HG03025 (cell line): ENCODE results near the gene HK3.

Experiments
- ATAC-seq: cut with Tn5 transposase; IDR thresholded peaks from one replicate; pipeline ENCODE4 v1.9.1; 2021; ENCODE audit warnings: mild to moderate bottlenecking, moderate library complexity; ENCODE audit not compliant: unreplicated experiment, low FRiP score

The HK3 gene, protein sequence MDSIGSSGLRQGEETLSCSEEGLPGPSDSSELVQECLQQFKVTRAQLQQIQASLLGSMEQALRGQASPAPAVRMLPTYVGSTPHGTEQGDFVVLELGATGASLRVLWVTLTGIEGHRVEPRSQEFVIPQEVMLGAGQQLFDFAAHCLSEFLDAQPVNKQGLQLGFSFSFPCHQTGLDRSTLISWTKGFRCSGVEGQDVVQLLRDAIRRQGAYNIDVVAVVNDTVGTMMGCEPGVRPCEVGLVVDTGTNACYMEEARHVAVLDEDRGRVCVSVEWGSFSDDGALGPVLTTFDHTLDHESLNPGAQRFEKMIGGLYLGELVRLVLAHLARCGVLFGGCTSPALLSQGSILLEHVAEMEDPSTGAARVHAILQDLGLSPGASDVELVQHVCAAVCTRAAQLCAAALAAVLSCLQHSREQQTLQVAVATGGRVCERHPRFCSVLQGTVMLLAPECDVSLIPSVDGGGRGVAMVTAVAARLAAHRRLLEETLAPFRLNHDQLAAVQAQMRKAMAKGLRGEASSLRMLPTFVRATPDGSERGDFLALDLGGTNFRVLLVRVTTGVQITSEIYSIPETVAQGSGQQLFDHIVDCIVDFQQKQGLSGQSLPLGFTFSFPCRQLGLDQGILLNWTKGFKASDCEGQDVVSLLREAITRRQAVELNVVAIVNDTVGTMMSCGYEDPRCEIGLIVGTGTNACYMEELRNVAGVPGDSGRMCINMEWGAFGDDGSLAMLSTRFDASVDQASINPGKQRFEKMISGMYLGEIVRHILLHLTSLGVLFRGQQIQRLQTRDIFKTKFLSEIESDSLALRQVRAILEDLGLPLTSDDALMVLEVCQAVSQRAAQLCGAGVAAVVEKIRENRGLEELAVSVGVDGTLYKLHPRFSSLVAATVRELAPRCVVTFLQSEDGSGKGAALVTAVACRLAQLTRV

DNA sequence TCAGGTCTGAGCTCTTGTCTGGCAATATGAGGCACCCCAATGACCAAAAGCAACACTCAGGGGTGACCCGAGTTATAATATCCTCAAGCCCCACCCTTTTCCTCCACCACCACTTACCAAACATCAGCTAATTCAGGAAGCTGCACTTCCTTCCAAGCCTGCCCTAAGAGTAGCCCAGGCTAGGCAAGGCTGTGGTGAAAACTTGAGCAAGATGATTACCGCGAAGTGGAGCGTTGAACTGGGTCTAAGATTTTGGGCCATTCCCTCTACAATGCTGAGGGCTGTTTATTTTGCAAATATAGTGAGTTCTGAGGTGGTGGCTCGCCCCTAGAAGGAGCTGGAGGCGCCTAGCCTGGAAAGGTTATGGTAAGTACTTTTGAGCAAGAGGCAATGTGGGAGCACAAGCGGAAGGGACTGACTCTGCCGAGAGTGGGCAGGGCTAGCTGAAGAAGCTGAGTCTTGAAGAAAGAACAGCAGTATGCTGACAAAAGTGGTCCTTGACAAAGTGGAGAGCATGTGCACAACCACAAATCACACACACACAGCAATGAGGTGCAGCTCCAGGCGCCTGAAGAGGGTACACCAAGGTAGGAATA, at the start of gene HK3:
Gene HK3, minus strand, starts transcription at position 51 of the 596 bp plus-strand sequence. CDS start 3,187 bp downstream, outside the sequence.
- ATAC-seq: no peak

DNA sequence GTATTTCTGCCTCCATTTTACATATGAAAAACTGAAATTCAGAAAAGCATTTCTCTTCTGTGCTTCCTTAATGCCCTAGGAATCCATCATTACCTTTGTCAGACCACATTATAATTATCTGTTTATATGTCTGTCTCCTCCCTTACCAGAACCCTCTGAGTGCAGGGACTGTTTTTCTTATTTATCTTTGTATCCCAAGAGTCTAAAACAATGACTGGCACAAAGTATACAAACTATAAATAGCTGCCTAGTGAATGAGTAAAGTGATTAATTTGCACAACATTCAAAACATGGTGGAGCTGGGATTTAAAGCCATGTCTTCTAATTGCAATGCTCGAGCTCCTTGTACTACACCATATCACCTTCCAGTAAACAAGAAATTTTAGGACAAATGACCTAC, 49.3 kb upstream of the HK3 start:
- no peak for ATAC-seq

DNA sequence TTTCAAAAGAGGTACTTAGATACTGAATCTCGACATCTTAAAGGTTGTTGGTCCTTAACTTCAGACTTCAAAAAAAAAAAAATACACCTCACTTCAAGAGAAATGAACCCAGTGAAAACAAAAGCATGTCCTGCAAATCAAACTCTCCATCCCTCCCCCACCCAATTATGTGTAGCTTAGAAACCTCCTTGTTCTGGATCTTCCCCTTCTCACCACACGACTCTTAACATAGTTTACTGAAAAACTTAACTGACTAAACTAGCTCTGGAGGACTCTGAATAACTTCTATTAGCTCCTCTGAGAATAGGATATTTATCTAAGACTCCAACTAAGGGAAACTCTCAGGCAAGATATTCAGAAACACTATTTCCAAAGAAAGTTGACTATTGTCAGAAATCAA, 48.7 kb upstream of the HK3 start:
- ATAC-seq: no peak

DNA sequence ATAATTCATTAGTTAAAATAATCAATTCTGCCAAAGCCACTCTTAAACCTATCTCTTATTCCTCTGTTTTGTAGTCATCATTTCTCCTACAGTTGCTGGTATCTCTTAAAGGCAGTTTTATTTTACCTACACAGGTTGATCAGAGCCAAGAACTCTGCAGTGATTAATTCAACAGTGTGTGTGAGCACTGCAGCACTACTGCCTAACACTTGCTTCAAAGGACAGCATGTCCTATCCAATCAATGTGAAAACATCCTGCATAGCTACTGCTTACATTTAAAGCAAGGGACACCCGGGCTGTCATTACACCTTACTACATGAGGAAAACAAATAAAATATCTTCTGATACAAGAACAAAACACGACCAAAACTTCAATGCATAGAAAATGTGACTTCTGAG, 45.1 kb upstream of the HK3 start:
- no peak for ATAC-seq

DNA sequence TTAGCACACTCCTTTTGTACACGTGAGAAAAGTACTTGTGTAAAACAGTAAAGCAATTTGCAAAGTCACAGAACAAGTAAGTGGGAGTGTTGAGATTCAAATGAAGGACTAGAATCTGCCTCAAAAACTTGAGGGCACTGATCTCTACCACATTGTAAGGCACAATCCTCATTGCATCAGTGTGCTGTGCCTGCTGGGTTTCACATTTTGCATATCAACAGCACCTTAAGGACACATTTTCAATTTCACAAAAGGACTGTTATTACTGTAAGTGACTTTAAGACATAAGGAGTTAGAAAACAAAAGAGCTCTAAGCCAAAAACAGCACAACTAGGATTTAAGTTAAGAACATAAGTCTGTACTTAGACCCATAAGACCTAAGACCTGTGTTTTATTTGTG, 44.7 kb upstream of the HK3 start:
- no peak for ATAC-seq

DNA sequence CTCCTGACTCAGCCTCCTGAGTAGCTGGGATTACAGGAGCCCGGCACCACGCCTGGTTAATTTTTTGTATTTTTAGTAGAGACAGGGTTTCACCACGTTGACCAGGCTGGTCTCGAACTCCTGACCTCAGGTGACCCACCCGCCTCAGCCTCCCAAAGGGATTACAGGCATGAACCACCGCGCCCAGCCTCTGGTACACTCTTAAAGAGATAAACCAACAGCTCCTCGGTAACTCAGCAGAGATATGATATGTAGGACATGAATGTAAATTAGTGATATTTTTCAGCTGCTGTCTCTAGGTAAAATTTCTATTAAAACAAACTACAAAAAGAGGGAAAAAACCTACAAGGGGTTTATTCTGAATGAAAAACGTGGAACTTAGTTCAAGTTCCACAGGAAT, 42.8 kb upstream of the HK3 start:
- ATAC-seq: no peak

DNA sequence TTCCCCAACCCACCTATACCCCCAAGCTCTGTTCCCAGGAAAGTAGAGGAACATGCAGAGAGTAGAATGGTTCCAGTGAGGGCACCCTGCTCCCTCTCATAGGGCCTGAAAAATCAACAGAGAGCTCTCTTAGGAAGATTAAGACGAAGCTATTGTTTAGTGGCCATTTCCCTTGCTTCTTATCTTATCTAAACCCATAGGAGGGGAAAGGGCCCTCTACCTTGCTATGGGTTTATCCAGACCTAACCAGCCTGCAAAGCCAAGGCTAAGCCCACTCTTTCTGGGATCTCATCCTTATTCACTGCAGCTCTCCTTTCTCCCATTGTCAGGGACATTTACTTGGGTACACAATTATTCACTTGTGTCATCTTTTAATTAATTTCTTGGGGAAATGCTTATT, 39.3 kb upstream of the HK3 start:
- no peak for ATAC-seq

DNA sequence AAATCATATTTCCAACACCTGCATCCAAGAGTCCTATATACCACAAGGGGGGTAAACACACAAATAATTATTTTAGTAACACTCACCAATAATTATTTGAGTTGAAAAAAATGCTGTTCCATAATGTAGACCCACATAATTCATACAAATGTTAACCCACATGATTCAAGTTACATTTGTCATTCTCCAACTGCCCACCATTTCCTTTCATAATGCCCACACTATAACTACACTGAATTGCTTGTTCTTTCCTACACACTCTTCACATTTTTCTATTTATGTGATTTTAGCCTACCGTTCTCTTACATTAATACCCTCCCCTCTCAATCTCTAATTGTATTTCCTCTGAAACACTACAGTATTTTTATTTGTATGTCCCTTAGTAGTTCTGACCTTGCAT, 35.9 kb upstream of the HK3 start:
- no peak for ATAC-seq

DNA sequence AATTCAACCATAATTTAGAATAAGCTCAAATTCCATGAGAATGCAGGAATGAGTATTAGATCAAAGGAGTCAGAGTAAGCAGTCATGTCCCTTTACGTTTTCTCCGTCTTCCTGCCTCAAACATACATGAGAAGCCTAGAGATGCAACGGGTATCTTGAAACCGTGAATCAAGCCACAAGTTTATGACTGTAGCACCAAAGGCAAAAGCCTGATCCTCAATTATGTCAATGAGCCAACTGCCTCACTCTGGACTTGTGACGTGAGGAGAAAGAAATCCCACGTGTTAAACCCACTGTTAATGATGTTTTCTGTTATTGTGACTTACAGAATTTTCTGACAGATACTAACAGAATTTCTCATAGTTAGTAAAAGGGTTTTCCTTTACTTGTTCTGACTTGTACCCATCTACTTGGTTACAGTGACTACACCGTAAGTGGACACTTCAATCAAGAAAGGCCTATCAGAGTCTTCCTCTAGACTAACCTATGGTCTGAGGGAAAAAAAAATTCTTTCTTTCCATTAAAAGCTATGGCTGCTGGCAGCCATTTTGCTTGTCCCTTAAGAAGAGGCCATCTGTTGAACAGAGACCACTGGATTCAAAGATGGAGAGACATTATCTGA, 35.3 kb upstream of the HK3 start:
- no peak for ATAC-seq

DNA sequence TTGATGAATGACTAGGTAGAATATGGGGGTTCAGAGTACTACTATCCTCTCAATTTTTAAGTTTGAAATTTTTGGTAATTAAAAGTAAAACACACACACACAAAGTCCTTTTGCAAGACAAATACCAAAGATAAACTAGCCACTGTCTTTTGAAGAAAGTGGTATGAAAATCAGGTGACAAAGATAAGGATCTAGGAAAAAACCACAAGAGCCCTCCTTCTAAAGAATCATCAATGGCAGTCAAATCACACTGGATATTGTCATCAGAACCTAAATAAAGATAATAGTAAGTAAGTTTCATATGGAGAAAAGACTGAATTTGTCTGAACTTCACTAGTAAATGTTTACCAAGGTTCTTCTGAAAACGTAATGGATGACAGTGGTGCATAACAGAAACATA, 30.5 kb upstream of the HK3 start:
- ATAC-seq: no peak

DNA sequence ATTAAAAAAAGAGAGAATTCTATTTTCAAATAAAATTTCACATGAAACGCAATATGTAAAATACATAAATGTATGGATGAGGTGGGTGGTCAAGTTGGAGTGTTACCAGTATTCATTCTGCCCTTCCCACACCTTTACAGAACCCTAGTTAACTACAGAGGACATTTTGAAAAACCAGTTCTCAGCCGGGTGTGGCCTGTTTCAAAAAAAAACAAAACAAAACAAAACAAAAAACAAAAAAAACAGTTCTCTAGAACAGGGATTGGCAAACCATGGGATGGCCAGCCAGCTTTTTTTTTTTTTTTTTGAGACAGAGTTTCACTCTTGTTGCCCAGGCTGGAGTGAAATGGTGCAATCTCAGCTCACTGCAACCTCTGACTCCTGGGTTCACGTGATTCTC, 28.4 kb upstream of the HK3 start:
- no peak for ATAC-seq

DNA sequence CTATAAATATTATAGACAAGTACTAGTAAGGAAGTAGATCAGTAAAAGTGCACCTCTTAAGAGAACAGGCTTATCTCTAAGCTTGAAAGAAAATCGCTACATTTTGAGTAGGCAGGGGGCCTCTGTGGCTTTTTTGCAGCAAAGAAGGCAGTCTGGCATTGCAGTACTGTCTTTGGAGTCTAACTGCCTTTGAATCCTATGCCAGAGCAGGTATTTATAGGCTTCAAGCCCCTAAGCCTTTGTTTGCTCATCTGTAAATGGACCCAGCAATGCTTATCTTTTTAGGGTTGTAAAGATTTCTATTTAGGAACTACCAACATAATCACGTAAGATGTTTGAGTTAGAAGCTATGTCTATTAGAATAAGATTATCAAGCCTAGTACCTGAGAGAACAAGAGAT, 23.7 kb upstream of the HK3 start:
- ATAC-seq: no peak

DNA sequence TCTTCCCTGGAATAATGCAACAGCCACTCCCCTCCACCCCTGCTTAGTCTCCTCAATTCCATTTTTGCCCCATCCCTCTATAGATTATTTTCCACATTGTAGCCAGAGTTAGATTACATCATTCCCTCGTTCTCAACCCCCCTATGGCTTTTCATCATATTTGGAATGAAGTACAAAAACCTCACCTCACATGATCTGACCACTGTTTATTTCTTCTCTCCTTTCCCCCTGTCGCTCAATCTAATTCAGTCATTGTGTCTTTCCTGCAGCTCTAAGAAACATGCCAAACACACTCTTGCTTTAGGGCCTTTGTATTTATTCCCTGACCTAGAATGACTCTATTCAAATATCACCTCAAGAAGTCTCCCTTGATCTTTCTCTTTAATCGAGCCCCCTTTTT, 22.6 kb upstream of the HK3 start:
- ATAC-seq: no peak

DNA sequence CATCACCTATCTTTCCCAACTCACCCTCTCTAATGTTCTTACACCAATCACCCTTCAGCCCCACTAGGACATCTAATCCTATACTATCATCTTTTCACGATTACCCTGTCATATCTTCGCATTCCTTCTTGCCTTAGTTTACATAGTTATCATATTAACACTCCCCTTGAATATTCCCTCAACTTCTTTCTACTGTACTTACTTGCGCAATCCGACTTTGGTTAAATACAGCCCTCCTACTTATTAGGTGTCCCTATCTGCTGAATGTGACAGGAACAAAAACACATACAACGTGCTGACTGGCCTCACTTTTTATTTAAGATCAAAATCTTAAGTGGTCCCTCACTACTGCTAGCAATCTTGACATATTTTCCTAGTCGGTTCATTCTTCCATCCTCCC, 19.5 kb upstream of the HK3 start:
- ATAC-seq: no peak

DNA sequence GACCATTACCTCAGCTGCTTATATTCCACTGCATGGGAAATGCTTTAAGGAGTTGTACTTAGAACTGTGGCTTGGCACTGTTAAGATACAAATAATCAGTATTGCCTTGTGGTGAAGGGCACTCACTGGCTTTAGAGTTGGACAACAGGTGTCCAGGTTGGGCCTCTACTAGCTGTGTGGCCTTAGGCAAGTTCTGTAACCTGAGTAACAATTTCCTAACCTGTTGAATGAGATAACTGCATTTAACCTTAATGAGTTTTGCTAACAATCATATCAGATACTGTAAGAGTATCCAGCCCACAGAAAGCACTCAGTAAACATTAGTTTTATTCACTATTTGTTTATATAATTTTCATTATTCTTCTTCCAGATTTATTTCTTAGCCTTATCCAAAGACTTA, 17.2 kb upstream of the HK3 start:
- no peak for ATAC-seq

DNA sequence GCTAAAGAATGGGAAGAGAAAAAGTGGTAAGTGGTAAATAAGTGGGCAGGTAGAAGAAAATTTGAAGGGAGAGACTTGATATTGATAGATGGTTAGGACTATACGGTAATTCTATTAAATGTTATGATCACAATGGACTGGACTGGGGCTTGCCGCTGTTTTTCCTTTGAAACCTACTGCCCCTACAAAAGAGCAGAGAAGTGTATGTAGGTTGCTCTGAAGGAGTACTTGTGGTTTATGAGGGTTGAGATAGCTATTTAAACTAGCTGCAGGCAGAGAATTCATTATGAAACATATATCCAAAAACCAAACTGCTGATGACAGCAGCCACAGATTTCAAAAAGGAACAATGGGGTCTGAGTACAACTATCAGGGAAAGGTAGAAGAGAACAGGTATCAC, 16.8 kb upstream of the HK3 start:
- no peak for ATAC-seq

DNA sequence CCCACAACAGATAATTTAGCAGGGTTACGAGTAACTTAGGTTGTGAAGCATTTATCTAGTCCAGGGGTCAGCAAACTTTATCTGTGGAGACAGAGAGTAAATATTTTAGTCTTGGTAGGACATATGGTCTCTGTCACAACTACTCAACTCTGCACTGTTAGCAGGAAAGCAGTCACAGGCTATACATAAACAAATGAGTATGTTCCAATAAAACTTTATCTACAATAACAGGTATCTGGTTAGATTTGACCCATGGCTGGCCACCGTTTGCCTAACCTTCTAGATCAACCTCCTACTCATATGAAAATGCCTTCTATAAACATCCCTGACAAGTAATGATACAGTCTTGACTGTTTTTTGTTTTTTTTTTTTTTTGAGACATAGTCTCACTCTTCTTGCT, 13.0 kb upstream of the HK3 start:
- no peak for ATAC-seq

DNA sequence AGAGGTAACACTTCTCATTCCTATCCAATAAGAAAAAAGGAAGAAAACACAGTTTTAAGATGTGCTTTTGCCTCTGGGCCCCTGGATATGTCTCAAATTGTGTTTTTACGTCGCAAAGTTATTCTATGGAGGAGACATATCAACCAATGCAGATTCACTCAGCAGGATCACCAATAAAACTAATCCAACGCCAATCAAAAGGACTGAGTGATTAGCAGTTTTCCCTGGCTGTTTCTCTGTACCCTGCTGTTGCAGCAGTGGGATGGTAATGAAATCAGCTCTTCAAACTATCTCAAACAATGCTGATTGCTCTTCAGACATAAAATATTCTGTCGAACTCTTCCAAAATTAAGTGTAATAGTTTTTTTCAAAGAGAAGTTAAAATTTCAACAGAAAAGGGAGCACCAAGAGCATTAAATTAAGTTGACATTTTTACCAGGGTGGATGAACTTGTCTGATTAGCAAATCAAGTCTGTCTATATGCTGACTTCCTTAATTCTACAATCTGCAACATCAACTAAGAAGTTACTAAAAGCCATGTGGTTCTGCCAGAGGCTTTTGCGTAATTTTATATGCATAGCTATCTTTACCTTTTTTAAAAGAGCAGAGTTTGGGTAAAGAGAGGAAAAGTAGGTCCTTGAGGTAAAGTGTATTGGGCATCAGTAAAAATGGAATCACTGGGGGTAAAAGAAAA, 9.7 kb upstream of the HK3 start:
- ATAC-seq: no peak

DNA sequence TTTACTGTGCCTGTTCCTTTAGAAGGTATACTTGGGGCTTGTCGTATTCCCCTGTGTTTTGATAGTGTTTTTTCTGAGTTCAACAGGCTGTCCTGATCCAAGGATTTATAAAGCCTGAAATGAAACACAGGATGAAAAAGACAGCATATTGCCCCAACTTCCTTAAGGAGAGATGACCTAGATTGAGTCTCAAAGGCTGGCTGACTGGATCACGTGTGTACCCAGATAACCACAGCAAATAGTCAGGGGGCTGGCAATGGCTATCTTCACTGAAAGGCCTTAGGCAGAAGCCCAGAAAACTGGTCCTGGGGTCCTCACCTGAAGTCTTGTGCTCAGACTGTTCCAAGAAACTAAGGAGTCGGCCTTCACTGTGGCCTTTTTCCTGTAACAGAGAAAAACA, 7.7 kb upstream of the HK3 start:
- ATAC-seq: no peak

DNA sequence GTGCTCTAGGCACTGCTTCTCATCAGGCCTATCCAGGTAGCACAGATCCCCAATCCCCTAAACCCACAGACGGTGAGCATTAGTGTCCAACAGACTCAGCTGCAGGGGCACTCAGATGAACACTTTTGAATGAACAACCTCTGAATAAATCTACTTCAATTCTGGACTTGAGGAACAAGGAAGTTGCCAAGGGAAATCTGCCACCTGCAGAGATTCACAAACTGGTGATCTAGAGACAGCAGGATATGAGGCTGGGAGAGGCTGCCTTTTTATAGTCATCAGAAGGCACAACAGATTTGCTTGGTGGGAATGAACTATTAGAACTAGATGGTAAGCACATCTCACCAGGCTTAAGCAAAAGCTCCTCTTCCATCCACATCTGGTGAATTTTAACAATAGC, 7.0 kb upstream of the HK3 start:
- no peak for ATAC-seq
